ENCODE results near the gene KIF1A.

- TF ChIP-seq, protein P1, sequence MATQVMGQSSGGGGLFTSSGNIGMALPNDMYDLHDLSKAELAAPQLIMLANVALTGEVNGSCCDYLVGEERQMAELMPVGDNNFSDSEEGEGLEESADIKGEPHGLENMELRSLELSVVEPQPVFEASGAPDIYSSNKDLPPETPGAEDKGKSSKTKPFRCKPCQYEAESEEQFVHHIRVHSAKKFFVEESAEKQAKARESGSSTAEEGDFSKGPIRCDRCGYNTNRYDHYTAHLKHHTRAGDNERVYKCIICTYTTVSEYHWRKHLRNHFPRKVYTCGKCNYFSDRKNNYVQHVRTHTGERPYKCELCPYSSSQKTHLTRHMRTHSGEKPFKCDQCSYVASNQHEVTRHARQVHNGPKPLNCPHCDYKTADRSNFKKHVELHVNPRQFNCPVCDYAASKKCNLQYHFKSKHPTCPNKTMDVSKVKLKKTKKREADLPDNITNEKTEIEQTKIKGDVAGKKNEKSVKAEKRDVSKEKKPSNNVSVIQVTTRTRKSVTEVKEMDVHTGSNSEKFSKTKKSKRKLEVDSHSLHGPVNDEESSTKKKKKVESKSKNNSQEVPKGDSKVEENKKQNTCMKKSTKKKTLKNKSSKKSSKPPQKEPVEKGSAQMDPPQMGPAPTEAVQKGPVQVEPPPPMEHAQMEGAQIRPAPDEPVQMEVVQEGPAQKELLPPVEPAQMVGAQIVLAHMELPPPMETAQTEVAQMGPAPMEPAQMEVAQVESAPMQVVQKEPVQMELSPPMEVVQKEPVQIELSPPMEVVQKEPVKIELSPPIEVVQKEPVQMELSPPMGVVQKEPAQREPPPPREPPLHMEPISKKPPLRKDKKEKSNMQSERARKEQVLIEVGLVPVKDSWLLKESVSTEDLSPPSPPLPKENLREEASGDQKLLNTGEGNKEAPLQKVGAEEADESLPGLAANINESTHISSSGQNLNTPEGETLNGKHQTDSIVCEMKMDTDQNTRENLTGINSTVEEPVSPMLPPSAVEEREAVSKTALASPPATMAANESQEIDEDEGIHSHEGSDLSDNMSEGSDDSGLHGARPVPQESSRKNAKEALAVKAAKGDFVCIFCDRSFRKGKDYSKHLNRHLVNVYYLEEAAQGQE (IDR thresholded peaks at IDR 0.05; ENCODE audit: low read depth, low read length): no peak
- no peak for TF ChIP-seq RFX5 (IDR thresholded peaks at IDR 0.05; ENCODE audit: low read depth, low read length)
- TF ChIP-seq MTA3 (IDR thresholded peaks at IDR 0.05; ENCODE audit: borderline replicate concordance, low read length): no peak
- no peak; a peak in 1 of 6 replicates for TF ChIP-seq CTCF (IDR thresholded peaks at IDR 0.05 in 2 of 3, conservative IDR thresholded peaks at IDR 0.05 in 1 of 3; ENCODE audit: control insufficient read depth in 2 of 3, extremely low read depth in 1 of 3, insufficient read depth in 1 of 3, low read depth in 3 of 3, low read length in 3 of 3)
- no peak for TF ChIP-seq HDAC6 (IDR thresholded peaks at IDR 0.05; ENCODE audit: unreplicated experiment)
- TF ChIP-seq ZSCAN29 (IDR thresholded peaks at IDR 0.05): no peak
Observed at GRCh38 chr2:240810199-240810598, 9.8 kb downstream of the KIF1A start.
